SW480 (cell line): Measurements from ENCODE around the gene TMEM250.

ENCODE experiments used
- DNase-seq: peaks from one replicate; pipeline ENCODE4 v3.0.0-alpha.2; 2016; ENCODE audit warnings: low spot score

The TMEM250 gene

DNA sequence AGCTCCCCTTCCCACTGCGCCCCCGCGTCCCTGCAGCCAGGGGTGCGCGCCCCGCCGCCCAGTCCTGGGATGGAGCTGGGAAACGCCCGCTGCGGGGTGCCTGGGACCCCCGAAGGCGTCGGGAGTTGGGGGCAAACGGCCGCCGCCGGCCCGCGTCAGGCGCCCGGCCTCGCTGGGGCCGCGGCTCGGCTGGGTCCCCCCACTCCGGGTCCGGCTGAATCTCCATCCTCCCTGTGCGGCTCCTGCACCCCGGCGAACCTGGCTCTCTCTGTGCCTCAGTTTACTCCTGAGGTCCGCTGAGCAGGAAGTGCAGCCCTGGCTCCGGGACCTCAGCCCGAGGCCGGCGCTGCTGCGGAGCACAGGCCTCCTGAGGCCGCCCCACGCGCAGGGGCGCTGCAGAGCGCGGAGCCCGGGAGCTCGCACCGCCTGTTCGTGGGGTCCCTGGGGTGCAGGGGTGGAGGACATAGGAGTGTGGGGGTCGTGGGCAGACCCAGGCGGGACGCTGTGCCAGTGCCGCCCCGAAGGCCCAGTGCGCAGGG is 13.9 kb upstream of the TMEM250 start:
- DNase-seq: no peak

DNA sequence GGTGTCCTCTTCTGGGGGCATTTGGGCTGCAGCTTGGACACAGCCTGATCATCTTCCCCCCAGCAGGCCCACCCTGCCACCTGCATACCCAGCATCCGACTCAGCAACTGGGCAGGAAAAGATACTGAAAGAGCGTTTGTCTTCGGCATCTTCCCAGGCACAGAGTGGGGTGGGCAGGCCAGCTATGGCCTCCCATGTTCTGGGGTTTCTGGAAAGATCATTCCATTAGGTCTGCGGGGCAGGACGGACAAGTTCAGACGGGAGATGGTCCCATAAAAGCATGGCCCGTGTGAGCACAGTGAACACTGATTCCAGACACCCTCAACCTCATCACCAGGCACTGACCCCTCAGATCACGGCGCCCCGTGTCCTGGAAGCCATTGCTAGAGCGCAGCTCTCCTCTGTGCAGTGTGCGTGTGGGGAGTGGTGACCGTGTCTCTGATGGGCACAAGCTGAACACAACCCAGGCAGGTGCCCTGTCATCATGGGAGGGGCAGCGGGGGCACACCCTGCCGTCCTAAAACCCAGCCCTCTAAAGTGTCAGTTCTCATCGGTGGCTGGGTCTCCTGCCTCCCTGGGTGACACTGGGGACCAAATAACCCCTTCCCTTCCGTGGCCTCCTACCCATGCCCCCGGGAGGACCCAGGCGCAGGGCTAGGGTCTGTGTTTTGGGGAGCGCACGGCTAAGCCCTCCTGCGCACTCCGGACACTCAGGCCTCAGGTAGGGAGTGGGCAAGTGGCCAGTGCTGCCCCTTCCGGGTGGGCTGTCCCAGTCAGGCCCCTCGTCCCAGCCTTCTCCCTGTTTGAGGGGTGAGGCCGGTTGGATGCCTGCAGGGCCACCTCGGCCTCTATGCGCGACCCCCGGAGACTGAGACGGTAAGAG is 13.2 kb upstream of the TMEM250 start:
- DNase-seq: no peak

DNA sequence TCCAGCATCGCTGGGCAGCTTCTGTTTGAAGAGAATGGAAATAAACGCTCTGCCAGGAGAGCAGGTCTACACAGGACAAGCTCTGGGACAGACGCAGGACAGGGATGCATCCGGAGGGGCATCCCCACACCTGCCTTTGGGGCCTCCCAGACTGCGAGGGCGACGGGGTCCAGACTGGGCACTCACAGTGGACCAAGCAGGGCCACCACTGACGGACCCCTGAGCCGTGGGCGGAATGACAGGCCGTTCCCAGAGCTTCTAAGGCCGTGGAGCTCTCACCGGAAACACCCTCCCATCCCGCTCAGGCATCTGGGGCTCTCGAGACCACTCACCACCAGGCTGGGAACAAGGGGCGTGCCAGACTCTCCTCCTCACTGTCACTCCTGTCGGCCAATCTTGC is 10.5 kb upstream of the TMEM250 start:
- DNase-seq: no peak

DNA sequence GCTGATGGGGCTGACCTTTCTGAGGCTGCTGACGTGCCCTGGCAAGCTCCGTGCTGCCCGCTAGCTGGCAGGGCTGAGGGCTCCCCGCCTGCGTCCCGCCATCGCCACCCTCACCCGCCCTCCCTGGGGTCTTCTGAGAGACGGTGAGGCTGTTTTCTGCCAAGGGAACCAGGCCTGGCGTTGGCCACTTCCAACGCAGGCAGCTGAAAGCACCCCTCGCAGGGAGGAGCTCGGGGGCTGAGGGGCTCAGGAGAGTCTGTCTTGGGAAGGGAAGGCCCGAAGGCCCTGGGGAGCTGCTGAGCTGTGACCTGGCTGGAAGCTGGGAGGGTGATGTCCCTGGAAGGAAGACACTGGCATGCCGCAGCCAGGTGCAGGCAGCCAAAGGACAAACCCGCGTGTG is 9.8 kb upstream of the TMEM250 start:
- no peak for DNase-seq

DNA sequence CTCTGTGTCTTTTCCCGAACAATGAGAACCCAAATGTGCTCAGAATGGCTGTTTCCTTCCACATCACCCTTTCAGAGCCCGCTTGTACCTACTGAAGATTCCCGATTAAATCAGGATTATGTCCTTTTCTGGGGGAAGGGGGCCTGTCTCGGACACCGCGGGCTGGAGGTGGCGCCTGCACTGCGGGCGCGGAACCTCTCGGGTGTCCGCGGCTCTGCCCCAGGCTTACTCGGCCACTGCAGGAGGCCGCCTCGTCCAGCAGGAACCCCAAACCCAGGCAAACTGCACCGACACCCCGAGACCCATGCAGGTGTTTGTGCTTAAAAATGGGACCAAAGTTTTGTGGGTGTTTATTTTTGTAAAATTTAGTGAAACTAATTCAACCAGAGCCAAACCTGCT is 8.6 kb upstream of the TMEM250 start:
- no peak for DNase-seq

DNA sequence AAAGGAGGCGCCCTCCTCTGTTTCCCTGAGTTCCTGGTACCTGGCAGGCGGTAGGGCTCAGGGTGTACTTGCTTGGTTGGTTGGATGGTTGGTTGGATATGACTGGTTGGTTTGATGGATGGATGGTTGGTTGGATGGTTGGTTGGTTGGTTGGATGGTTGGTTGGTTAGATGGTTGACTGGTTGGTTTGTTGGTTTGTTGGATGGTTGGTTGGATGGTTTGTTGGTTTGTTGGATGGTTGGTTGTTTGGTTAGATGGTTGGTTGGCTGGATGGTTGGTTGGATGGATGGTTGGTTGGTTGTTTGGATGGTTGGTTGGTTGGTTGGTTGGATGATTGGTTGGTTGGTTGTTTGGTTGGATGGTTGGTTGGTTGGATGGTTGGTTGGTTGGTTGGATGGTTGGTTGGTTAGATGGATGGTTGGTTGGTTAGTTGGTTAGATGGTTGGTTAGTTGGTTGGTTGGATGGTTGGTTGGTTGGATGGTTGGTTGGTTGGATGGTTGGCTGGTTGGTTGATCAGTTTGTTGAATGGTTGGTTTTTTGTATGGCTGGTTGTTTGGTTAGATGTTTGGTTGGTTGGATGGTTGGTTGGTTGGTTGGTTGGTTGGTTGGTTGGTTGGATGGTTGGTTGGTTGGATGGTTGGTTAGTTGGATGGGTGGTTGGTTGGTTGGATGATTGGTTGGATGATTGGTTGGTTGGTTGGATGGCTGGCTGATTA is 6.5 kb upstream of the TMEM250 start:
- no peak for DNase-seq

DNA sequence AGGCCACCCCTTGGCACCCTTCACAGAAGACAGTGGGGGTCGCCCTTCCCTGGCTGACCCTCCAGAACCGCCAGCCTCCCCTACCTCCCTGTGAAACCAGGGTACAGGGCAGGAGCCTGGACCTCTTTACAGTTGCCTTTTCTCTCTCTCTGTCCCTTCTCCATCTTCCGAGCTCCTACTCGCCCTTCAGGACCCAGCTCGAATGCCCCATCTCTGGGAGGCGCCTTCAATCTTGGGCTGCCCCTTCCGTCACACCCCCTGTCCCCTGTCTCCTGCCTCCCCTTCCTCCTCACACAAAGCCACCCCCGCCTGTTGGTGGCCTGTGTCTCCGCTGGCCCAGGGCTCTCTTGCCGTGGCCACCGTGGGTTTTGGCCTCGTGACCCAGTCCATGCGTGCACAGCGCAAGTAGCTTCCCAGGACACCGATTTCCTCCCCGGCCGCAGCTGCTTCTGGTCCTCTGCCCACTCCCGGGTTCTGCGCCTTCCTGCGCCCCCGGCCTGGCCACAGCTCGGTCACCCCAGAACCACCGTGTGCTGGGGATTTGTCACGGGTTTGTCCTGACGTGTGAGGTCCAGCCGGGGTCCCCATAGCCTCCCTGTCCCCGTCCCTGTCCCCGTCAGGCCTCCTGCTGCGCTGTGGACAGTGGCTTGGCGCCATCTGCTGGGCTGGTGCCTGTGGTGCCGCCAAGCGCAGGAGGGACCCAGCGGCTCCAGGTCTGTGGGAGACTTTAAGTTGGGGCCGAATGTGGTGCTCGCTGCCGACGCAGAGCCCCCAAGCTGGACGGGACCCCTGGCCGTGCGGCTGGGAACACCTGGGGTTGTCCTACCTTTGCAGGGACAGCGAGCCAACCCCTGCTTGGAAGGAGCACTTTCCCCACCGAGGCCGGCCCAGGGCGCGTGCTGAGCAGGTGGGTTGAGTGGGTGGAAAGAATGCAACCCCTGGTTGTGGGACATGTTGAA is 4.0 kb upstream of the TMEM250 start:
- DNase-seq: peak; percentile 53

DNA sequence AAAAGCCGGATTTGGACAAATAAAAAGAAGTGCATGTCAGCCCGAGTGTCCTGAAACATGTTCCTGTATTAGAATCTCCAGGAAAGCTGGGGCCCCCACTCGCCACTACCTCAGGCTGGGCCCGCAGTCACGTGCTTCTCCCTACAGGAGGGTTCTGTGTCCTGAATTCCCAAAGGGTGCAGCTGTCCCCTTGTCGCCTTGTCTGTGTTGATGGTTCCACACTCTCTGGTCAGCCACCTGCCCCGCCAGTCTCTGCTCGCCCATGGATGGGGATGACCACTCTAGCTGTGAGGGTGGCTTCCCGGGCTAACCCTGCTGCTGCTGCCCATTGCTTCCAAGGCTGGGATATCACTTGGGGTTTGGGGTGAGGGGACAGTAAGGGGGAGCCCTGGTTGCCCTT is 3.1 kb upstream of the TMEM250 start:
- no peak for DNase-seq

DNA sequence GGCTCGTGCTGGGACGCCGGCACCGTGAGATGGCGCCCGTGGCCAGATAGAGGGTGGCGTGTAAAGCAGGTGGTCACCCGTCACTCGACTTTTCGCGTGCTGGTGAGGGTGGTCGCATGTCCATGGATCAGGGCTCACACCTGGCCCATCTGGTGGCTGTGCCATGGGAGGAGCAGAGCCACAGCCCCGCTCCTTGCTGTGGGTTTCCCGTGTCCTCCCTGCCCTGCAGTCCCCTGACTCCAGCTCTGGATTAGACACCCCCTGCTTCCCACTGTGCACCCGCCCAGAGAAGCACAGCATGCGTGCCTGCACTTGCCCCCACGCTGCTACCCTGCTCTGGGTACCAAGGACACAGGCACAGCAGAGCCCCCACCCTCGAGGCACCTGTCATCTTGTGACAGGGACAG is 1.8 kb upstream of the TMEM250 start:
- no peak for DNase-seq

DNA sequence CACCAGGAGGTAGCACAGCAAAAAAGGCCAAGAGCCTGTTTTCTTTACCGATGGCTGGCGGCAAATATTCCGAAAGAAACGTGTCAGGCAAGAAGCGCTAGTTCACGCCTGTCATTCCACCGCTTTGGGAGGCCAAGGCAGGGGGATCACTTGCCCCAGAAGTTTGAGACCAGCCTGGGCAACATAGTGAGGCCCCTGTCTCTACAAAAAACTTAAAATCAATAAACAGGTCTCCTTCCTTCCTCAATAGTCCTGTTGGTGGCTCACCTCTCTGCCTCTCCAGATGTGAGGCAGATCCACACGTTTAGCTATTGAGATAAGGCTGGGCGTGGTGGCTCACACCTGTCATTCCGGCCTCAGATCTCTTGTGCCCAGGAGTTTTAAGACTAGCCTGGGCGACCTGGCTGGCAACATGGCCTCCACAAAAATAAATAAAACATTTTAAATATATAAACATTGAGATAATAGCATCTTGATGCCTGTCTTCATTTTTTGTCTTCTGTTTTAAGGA is 1.3 kb upstream of the TMEM250 start:
- no peak for DNase-seq

DNA sequence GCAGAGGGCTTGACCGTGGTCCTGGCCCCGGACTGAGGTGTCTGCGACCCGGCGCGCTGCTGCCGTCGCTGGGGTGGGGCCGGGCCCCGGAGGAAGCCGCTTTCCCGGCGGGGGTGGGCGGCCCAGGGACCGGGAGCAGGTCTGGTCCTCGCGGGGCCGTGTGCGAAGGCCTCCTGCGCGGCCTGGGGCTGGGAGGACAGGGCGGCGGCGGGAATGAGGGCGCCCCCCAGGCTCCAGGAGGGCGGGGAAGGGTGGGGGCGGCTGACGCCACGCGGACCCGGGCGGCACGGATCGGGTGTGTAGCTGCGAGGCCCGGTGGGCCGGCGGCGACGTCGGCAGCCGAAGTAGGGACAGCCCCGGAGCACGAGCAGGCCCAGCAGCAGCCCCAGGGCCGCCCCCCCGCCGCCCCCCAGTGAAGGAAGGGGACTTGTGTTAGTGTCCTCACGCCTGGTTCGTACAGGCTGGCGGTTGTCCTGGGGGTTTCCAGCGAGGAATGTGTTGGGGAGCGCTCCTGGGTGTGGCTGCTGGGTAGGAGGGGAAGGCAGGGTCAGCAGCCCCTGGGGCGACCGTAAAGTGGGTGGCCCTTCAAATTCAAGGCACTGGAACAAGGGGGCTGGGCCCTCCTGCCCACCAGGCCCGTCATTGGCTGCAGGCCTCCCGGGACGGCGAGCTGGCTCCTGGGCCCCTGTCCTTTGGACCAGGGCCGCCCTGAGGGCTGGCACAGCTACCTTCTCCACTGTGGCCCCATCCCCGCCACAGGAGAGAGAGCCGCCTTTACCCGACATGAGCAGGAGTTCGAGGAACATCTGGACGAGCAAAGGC is 597 bp upstream of the TMEM250 start:
- peak; percentile 68 for DNase-seq

DNA sequence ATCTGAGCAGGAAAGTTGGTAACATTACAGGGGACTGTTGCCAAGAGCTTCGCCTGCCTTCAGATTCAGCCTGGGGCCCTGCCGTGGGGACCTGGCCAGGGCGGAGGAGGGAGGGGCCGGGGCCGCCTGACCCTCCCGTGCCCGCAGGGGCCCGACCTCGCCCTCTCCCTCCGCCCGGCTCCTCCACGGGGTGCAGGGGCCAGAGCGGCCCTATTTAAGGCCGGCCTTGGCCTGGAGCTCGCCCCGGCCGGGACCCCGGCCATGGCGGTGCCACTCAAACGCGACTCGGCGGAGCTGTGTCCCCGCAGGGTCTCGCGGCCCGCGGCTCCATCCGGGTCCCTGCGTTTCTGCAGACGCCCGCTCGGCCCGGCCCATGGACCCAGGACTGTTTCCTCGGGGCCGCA is 757 bp downstream of the TMEM250 start:
- DNase-seq: no peak

DNA sequence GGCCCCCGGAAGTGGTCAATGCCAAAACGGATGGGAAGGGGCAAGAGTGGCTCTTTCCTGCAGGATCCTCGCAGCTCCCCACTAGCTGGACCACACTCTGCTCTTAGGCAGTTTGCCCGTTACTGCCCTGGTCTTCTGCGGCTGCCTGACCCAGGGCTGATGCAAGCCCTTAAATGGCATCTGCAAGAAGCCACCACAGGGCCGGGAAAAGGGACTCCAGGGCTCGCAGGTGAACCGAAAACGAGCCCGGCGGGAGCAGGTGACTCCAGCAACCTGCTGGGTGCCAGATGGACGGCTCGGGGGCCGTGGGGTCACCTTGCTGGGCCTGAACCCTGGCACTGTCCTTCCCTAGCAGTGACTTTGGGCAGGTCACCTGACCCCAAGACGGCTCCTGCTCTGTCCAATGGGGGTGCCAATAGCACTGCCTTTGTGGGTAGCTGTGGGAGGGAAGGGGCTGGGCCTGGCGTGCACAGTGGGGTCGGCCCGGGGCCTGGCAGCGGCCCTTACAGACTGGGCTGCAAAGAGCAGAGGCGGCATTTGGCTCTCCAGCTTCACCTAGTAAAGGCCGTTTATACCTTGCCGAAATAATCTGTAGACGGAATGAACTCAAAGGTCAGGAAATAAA is 1.3 kb downstream of the TMEM250 start:
- no peak for DNase-seq

DNA sequence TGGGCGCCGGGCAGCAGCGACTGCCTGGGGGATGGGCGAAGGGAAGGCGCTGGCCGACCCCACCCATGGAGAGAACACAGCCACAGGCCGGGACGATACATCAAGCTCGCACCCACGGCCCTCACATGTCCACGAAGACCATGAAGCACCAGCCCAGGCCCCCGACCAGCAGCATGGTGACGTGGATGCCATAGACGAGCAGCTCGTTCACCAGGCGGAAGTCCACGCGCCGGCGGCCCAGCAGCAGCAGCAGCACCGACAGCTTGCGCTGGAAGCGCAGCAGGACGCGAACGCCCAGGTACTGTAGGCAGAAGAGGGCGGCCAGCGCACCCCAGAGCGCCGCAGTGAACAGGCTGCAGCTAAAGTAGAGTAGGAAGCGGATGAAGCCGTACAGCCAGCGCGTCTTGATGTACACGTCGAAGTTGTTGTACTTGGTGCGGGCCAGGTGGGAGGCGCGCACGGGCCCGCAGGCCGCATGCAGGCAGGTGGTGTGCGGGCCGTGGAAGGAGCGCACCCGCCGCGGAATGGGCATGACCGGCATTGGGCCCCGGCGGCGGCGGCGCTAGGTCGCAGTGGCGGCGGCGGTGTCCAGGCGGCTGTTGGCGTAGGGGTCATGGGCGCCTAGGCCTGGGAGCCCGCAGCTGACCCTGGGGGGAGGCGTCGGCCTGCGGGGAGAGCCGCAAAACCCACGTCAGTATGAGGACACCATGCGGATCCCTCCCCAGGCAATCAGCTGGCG is 2.1 kb downstream of the TMEM250 start:
- no peak for DNase-seq

DNA sequence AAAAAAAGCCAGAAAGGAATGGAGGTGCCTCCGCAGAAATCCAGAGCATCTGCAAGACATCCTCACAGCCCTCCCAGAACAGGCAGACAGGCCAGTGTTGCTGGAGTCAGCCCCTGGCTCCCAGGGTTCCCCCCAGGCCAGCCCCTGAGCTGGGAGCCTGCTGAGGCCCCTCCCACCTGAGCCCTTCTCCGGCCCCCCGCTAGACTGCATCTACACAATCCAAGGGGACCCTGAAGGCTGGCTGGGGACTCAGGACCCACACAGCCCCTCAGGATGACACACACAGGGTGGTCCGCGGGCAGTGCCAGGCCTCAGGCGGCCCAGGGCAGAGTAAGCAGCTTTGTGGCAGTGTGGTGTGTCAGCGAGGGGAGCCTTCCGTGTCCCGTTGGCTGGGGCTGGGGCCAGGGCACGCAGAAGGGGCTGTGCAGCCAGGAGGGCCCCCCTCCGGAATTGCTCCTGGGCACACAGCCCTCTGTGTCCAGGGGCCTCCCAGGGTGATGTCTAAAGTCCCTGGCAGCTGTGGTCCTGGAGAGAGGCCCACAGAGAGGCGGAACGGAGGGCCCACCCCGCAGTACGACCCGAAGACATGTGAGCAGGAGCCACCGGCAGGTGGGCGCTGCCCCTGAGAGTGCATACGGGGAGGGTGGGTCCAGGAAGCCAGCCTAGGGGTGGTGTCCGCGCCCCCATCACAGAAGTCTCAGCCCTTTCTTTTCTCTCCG is 2.9 kb downstream of the TMEM250 start:
- DNase-seq: no peak

DNA sequence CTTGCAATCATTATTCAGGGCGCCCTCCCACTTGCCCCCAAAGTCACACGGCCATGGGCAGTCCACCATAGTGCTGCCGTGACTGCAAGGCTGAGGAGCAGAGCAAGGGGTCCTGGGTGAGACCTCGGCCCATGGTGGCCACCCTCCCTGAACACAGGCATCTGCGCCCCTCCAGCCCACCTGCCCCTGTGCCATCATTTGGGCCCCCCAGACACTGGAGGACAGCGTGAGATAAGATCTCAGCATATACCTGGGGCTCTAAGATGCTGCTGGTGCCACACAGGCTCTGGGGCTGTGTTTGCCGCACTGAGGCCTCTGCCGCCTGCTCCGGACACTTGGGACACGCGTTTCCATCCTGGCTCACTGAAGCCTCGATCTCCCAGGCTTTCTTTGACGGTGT is 3.5 kb downstream of the TMEM250 start:
- DNase-seq: no peak

DNA sequence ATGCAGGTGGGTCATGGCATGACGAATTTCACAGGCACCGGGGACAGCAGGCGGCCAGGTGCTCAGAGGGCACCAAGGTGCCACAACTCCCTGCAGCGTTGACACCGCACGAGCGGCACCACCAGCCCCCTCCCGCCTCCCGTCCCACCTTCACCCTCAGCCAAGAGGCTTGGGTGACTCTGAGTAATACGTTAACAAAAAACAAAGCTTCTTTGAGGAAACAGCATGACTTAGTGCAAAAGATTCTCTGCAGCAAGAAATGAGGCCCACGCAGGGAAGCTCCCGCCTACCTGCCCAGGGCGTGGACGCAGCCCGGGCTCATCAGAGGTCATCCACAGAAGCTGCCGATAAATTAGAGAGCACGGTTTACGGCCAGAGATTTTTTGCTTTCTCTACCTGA is 4.1 kb downstream of the TMEM250 start:
- no peak for DNase-seq

DNA sequence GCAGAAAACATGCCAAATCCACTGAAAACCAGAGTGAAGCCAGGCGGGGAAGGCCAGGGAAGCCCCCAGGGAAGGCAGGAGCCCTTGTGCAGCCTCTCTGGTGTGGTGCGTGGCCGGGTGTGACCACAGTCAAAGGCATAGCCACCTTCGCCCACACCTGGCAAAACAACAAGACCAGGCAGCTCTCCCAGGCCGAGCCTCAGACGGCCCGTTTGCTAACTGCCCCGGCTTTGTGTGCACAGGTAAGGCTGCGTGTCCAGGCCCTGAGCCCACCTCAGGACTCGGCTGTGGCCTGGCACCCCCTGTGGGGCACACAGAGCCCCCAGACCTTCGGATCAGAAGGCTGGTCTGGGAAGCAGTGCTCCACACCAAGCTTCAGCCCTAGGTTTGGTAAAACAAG is 6.1 kb downstream of the TMEM250 start:
- no peak for DNase-seq

DNA sequence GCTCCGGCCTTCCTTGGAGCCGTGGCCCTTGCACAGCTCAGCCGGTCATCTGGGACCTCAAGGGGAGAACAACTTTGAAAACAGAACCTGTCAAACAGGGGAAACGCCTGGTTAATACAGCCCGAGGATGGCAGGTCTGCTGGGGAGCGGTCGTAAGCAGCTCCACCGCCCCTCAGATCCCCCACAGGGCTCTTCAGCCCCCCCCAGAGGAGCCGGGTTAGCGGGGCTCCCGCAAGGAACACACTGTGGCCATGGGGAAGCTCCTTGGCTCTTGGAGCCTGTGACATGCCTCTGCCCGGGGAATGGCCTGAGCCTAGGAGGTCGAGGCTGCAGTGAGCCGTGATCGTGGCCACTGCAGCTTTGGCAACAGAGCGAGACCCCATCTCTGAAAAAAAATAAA is 6.8 kb downstream of the TMEM250 start:
- DNase-seq: no peak
